Stimulated activated CD4-positive, alpha-beta T cell treated with anti-CD3 and anti-CD28 coated beads, Interleukin-12 subunit alpha, Interleukin-12 subunit beta, amount 100 ng/mL, for 4 hours (primary cell): ENCODE measurements around the gene STAT4.

Source experiments
- DNase-seq: peaks from one replicate; pipeline ENCODE4 v3.0.0-alpha.2; 2020

STAT4 gene

GRCh38 chr2:191039616-191040015, 111.2 kb downstream of the STAT4 start:
- DNase-seq, result no peak

- no peak for DNase-seq
Observed at GRCh38 chr2:191038741-191039140, 112.1 kb downstream of the STAT4 start.

GRCh38 chr2:191038241-191038725, 112.5 kb downstream of the STAT4 start:
- no peak for DNase-seq

GRCh38 chr2:191037351-191037750, 113.4 kb downstream of the STAT4 start:
- DNase-seq, result no peak

- DNase-seq, result no peak
Observed at GRCh38 chr2:191036363-191036762, 114.4 kb downstream of the STAT4 start.

- DNase-seq, result no peak
Observed at GRCh38 chr2:191032588-191033429, 118.0 kb downstream of the STAT4 start.

GRCh38 chr2:191031256-191031655, 119.5 kb downstream of the STAT4 start:
- no peak for DNase-seq

- no peak for DNase-seq
Observed at GRCh38 chr2:191030521-191031154, 120.2 kb downstream of the STAT4 start.

GRCh38 chr2:191029280-191029950, 121.4 kb downstream of the STAT4 start:
- no peak for DNase-seq

- no peak for DNase-seq
Observed at GRCh38 chr2:191026377-191026776, 124.4 kb downstream of the STAT4 start.

GRCh38 chr2:191025135-191025534, 125.7 kb downstream of the STAT4 start:
- no peak for DNase-seq

GRCh38 chr2:191023235-191023679, 127.5 kb downstream of the STAT4 start:
- DNase-seq, result no peak

GRCh38 chr2:191020742-191021381, 129.9 kb downstream of the STAT4 start:
- DNase-seq, result peak; percentile 48

- peak; percentile 94 for DNase-seq
Observed at GRCh38 chr2:191020221-191020741, 130.5 kb downstream of the STAT4 start.

- DNase-seq, result no peak
Observed at GRCh38 chr2:191019376-191019775, 131.4 kb downstream of the STAT4 start.

- DNase-seq, result no peak
Observed at GRCh38 chr2:191018643-191019119, 132.1 kb downstream of the STAT4 start.

GRCh38 chr2:191018048-191018447, 132.7 kb downstream of the STAT4 start:
- DNase-seq, result no peak

GRCh38 chr2:191015831-191016230, 135.0 kb downstream of the STAT4 start:
- no peak for DNase-seq

- no peak for DNase-seq
Observed at GRCh38 chr2:191015239-191015638, 135.6 kb downstream of the STAT4 start.

- DNase-seq, result no peak
Observed at GRCh38 chr2:191014653-191015020, 136.2 kb downstream of the STAT4 start.

GRCh38 chr2:191013932-191014652, 136.7 kb downstream of the STAT4 start, which contains the start of gene STAT1:
Gene STAT1, minus strand, starts transcription at chr2:191014171. Its CDS starts 4,168 bp downstream, at chr2:191010003.
- DNase-seq, result peak; percentile 97

- DNase-seq, result no peak
Observed at GRCh38 chr2:191013682-191013931, 137.2 kb downstream of the STAT4 start.
